HFFc6 (cell line): Measurements from ENCODE around the gene TAS2R38. TPM values are rescaled to one million over a fixed set of nuclear protein-coding genes. Genes with fewer than 3 reads are reported as not detected.

Experiments
- DNase-seq: peaks from one replicate; pipeline ENCODE4 v3.0.0-alpha.2; 2018
- H3K27ac Mint-ChIP-seq: 2 replicates; pipeline ENCODE4 v1.8.0; 2020; ENCODE audit warnings: mild to moderate bottlenecking, mixed read lengths
- H3K27me3 Mint-ChIP-seq: 2 replicates; pipeline ENCODE4 v1.8.0; 2021; ENCODE audit warnings: mild to moderate bottlenecking, moderate library complexity, mixed read lengths; ENCODE audit not compliant: insufficient read depth
- H3K36me3 Mint-ChIP-seq: 2 replicates; pipeline ENCODE4 v1.8.0; 2021; ENCODE audit warnings: low read depth, mixed read lengths
- H3K4me1 Mint-ChIP-seq: 2 replicates; pipeline ENCODE4 v1.8.0; 2020; ENCODE audit warnings: low read depth, mixed read lengths
- H3K4me3 Mint-ChIP-seq: 2 replicates; pipeline ENCODE4 v1.8.0; 2020; ENCODE audit warnings: mild to moderate bottlenecking, moderate library complexity, mixed read lengths
- H3K9me3 Mint-ChIP-seq: 2 replicates; pipeline ENCODE4 v1.8.0; 2020; ENCODE audit warnings: mild to moderate bottlenecking, mixed read lengths
- CTCF ChIP-seq: fragments of 200-600 bp; sonication (generic); IDR thresholded peaks from 2 replicates; pipeline ENCODE4 v1.5.0; 2021; ENCODE audit warnings: antibody characterized with exemption, mild to moderate bottlenecking
- total RNA-seq, 6 experiments: library from RNA; stranded (reverse); fragmentation: NEBNext Ultra II Directional; extraction: Animal tissue kit (Norgen Biotek cat#: 25700); gene quantifications; 2 replicates in 1 of 6; 3 replicates in 5 of 6; pipeline ENCODE4 v1.2.3, GENCODE V29; 2021

The TAS2R38 gene
- total RNA-seq, 6 experiments from 2014 or later, result not detected

DNA sequence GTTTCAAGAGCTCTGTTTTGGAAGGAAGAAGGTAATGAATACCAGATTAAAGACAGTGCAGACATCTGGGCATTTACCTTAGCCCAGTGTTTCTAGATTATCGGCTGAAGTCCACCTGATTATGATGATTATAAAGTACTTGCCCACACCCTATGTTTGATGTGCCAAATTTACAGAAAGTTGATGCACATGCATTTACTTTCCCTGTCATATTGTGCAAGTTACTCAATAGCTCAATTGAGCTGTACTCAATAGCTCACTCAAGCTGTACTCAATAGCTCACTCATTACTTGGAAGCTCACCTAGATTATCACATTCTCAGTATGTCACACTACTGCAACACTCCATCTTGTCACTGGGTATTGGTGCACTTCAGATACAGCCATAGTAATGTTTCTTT is 35.6 kb upstream of the TAS2R38 start:
- TF ChIP-seq CTCF, result no peak
- Mint-ChIP-seq H3K36me3 (no peaks in the 10 kb centered on the region), H3K27me3 (no peaks in the 10 kb centered on the region)

DNA sequence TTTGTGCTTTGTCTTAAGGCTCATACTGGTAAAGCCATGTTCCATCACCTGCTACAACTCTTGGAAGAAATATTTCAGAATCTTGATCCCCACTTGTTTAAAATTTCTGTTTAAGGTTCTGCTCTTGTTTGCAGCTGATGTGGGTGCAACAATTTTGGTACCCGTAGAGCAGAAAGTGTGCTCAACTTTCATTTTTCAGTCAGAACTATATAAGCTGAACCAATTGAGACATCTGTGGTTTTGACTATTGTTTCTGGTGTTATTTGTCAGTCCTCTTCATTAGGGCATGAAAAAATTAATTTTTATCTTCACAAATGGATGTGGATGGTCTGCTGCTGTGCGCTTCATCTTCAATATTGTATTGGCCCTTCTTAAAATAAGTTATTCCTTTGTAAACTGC is 33.0 kb upstream of the TAS2R38 start:
- Mint-ChIP-seq H3K4me1 (no peaks in the 10 kb centered on the region), H3K36me3 (no peaks in the 10 kb centered on the region), H3K4me3 (no peak overlapping the region)

More for the DNA sequence above, 35.6 kb upstream of the TAS2R38 start:
- H3K9me3 Mint-ChIP-seq, result peaks cover 39% of the 10 kb centered on the region
- H3K27ac Mint-ChIP-seq, result no peak overlapping the region
- H3K4me3 Mint-ChIP-seq, result no peak overlapping the region
- H3K4me1 Mint-ChIP-seq, result no peaks in the 10 kb centered on the region
- DNase-seq, result no peak

GRCh38 chr7:142002179-142002578 is 28.6 kb upstream of the TAS2R38 start:
- H3K4me3 Mint-ChIP-seq, result no peak overlapping the region
- no peaks in the 10 kb centered on the region for H3K36me3 Mint-ChIP-seq
- no peak overlapping the region for H3K27ac Mint-ChIP-seq
- TF ChIP-seq CTCF, result no peak
- peaks cover 26% of the 10 kb centered on the region for H3K9me3 Mint-ChIP-seq
- DNase-seq, result no peak
- H3K27me3 Mint-ChIP-seq, result no peaks in the 10 kb centered on the region; the same call in 1 of the 2 replicates
- no peaks in the 10 kb centered on the region for H3K4me1 Mint-ChIP-seq

More for the DNA sequence above, 33.0 kb upstream of the TAS2R38 start:
- H3K27ac Mint-ChIP-seq, result no peak overlapping the region
- peaks cover 32% of the 10 kb centered on the region for H3K9me3 Mint-ChIP-seq
- H3K27me3 Mint-ChIP-seq, result no peaks in the 10 kb centered on the region; the same call in 1 of the 2 replicates
- no peak for TF ChIP-seq CTCF
- DNase-seq, result no peak

DNA sequence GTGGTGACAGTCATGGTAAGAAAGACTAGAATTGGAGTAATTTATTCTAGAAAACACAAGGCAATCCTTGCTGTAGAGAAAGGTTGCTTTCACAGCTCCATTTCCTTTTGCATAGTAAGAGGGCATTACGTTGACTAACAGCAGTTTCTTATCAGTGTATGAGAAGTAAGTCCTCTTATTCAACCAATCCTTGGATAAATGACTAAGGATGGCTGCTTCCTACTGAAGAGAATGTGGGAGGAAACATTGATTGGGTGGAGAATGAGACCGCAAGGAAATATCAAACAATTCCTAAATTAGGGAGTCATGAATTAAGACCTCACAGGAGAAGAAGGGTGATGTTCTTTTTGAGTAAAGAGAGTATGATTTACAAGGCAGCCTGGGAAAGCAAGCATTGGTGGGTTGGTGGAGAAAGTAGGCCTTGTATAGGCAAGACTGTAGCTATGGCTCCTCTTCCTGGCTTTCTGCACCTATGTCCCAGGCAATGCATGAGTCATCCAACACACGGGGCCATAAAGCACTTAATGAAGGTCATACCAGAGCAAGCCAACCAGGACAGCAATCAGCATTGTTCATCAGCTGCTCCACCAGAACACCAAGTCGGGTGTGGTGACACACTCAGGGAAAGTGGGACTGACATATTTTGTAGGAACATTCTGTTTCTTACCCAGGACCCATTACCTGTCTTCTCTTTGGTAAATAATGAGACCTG is 27.7 kb upstream of the TAS2R38 start:
- peaks cover 28% of the 10 kb centered on the region for H3K9me3 Mint-ChIP-seq
- H3K27ac Mint-ChIP-seq, result no peak overlapping the region
- DNase-seq, result no peak
- no peaks in the 10 kb centered on the region; the same call in 1 of the 2 replicates for H3K36me3 Mint-ChIP-seq
- TF ChIP-seq CTCF, result no peak
- H3K27me3 Mint-ChIP-seq, result no peaks in the 10 kb centered on the region; the same call in 1 of the 2 replicates
- H3K4me3 Mint-ChIP-seq, result no peak overlapping the region
- H3K4me1 Mint-ChIP-seq, result no peaks in the 10 kb centered on the region

- H3K9me3 Mint-ChIP-seq, result peaks cover 31% of the 10 kb centered on the region
- H3K36me3 Mint-ChIP-seq, result no peaks in the 10 kb centered on the region; the same call in 1 of the 2 replicates
- no peak overlapping the region for H3K4me3 Mint-ChIP-seq
- H3K4me1 Mint-ChIP-seq, result no peaks in the 10 kb centered on the region
- no peaks in the 10 kb centered on the region; the same call in 1 of the 2 replicates for H3K27me3 Mint-ChIP-seq
- no peak for TF ChIP-seq CTCF
- no peak overlapping the region for H3K27ac Mint-ChIP-seq
- DNase-seq, result no peak
These were observed 26.7 kb upstream of the TAS2R38 start for GRCh38 chr7:142000244-142000643.
